SJCRH30 (cell line): ENCODE measurements around the gene ST6GALNAC4. TPM values are rescaled to one million over a fixed set of nuclear protein-coding genes. Genes with fewer than 3 reads are reported as not detected.
"Not testable (repeated sequence)": the region's sequence is repeated elsewhere in the genome, so short reads cannot be mapped to it uniquely, and the experiment has no call there.

ENCODE experiments used
- DNase-seq, 2 experiments: peaks; one replicate each; pipeline ENCODE4 v3.0.0-alpha.2; 2015 to 2020
- H3K27ac ChIP-seq: fragments of 250-450 bp; sonication (Bioruptor Pico); 2 replicates; pipeline ENCODE4 v1.5.1; 2020; ENCODE audit warnings: mild to moderate bottlenecking, moderate library complexity
- H3K27me3 ChIP-seq: fragments of 250-450 bp; sonication (Bioruptor Pico); 2 replicates; pipeline ENCODE4 v1.5.1; 2020; ENCODE audit warnings: mild to moderate bottlenecking, moderate library complexity
- H3K36me3 ChIP-seq: fragments of 250-450 bp; sonication (Bioruptor Pico); 2 replicates; pipeline ENCODE4 v1.5.1; 2020; ENCODE audit warnings: mild to moderate bottlenecking, moderate library complexity
- H3K4me1 ChIP-seq: fragments of 250-450 bp; sonication (Bioruptor Pico); 2 replicates; pipeline ENCODE4 v1.5.1; 2020; ENCODE audit warnings: mild to moderate bottlenecking, moderate library complexity
- H3K4me3 ChIP-seq: fragments of 250-450 bp; sonication (Bioruptor Pico); 2 replicates; pipeline ENCODE4 v1.5.1; 2020; ENCODE audit warnings: mild to moderate bottlenecking, moderate library complexity
- H3K9me3 ChIP-seq: fragments of 250-450 bp; sonication (Bioruptor Pico); replicated peaks from 2 replicates; pipeline ENCODE4 v1.5.1; 2020; ENCODE audit warnings: mild to moderate bottlenecking, moderate library complexity
- total RNA-seq: library from RNA; depleted of rRNA; stranded (reverse); fragments of >200 nt; shearing (Covaris generic); gene quantifications from 2 replicates; pipeline ENCODE4 v1.2.3, GENCODE V29; 2014

Gene ST6GALNAC4
- total RNA-seq, 1 experiment from 2014 or later, result 24.3 TPM

GRCh38 chr9:127884976-127885490 is 31.8 kb downstream of the ST6GALNAC4 start:
- Histone ChIP-seq H3K4me3 (no peak overlapping the region), H3K27me3 (no peaks in the 10 kb centered on the region), H3K9me3 (no peaks in the 10 kb centered on the region), H3K27ac (no peak overlapping the region), H3K36me3 (peaks cover 19% of the 10 kb centered on the region), H3K4me1 (peaks cover 15% of the 10 kb centered on the region; the same call in 1 of the 2 replicates)
- DNase-seq, result no peak

GRCh38 chr9:127884427-127884911 is 32.4 kb downstream of the ST6GALNAC4 start:
- peak; percentile 60 to 67 for DNase-seq
- no peak overlapping the region for H3K27ac ChIP-seq

GRCh38 chr9:127883959-127884358 is 32.9 kb downstream of the ST6GALNAC4 start:
- Histone ChIP-seq H3K27ac (no peak overlapping the region), H3K4me1 (peaks cover 15% of the 10 kb centered on the region; the same call in 1 of the 2 replicates), H3K4me3 (no peak overlapping the region), H3K9me3 (no peaks in the 10 kb centered on the region), H3K36me3 (peaks cover 19% of the 10 kb centered on the region), H3K27me3 (no peaks in the 10 kb centered on the region)
- DNase-seq, result no peak

More at GRCh38 chr9:127884427-127884911, 32.4 kb downstream of the ST6GALNAC4 start:
- H3K27me3 ChIP-seq, result no peaks in the 10 kb centered on the region
- no peaks in the 10 kb centered on the region for H3K9me3 ChIP-seq
- peaks cover 15% of the 10 kb centered on the region; the same call in 1 of the 2 replicates for H3K4me1 ChIP-seq
- peaks cover 19% of the 10 kb centered on the region for H3K36me3 ChIP-seq
- H3K4me3 ChIP-seq, result no peak overlapping the region

GRCh38 chr9:127881715-127882114 is 35.1 kb downstream of the ST6GALNAC4 start:
- H3K9me3 ChIP-seq, H3K4me3 ChIP-seq, DNase-seq, H3K27me3 ChIP-seq, H3K36me3 ChIP-seq, H3K27ac ChIP-seq: not testable (repeated sequence)
- peaks cover 19% of the 10 kb centered on the region for H3K4me1 ChIP-seq

- peaks cover 20% of the 10 kb centered on the region for H3K4me1 ChIP-seq
Observed at GRCh38 chr9:127880143-127880542, 36.7 kb downstream of the ST6GALNAC4 start.

GRCh38 chr9:127878652-127879390 is 38.0 kb downstream of the ST6GALNAC4 start:
- H3K4me3 ChIP-seq, result no peak overlapping the region
- DNase-seq, result no peak
- no peak overlapping the region for H3K27ac ChIP-seq
- no peaks in the 10 kb centered on the region for H3K27me3 ChIP-seq
- H3K4me1 ChIP-seq, result peaks cover 9% of the 10 kb centered on the region
- no peaks in the 10 kb centered on the region for H3K9me3 ChIP-seq
- no peaks in the 10 kb centered on the region for H3K36me3 ChIP-seq

More at GRCh38 chr9:127880143-127880542, 36.7 kb downstream of the ST6GALNAC4 start:
- Histone ChIP-seq H3K27me3 (no peaks in the 10 kb centered on the region), H3K27ac (no peak overlapping the region), H3K4me3 (no peak overlapping the region), H3K36me3 (no peaks in the 10 kb centered on the region), H3K9me3 (no peaks in the 10 kb centered on the region)
- DNase-seq, result no peak

GRCh38 chr9:127878001-127878651 is 38.7 kb downstream of the ST6GALNAC4 start:
- DNase-seq, result peak; percentile 47 to 67

GRCh38 chr9:127877566-127877998 is 39.3 kb downstream of the ST6GALNAC4 start, which contains the start of gene AK1:
TSS of gene AK1 (minus strand) at chr9:127877675. CDS start at chr9:127874617, 3,058 bp downstream.
- Histone ChIP-seq H3K9me3 (no peaks in the 10 kb centered on the region), H3K27ac (peak within 1 kb of the TSS; percentile 21; the same call in 1 of the 2 replicates), H3K4me3 (peak within 1 kb of the TSS; percentile 66), H3K27me3 (no peaks in the 10 kb centered on the region), H3K36me3 (no peaks in the 10 kb centered on the region), H3K4me1 (peaks cover 6% of the 10 kb centered on the region)
- peak; percentile 77 to 80 for DNase-seq

More at GRCh38 chr9:127878001-127878651, 38.7 kb downstream of the ST6GALNAC4 start:
- Histone ChIP-seq H3K27ac (peak overlapping the region; percentile 21; the same call in 1 of the 2 replicates), H3K4me1 (peaks cover 9% of the 10 kb centered on the region), H3K36me3 (no peaks in the 10 kb centered on the region), H3K4me3 (peak overlapping the region; percentile 66), H3K27me3 (no peaks in the 10 kb centered on the region), H3K9me3 (no peaks in the 10 kb centered on the region)

GRCh38 chr9:127876764-127877562 is 39.9 kb downstream of the ST6GALNAC4 start:
- Histone ChIP-seq H3K36me3 (no peaks in the 10 kb centered on the region), H3K4me1 (peaks cover 5% of the 10 kb centered on the region), H3K4me3 (peak overlapping the region; percentile 66), H3K27me3 (no peaks in the 10 kb centered on the region), H3K9me3 (no peaks in the 10 kb centered on the region), H3K27ac (no peak overlapping the region)
- peak in 1 of 2 experiments; percentile 44 for DNase-seq

- Histone ChIP-seq H3K27ac (no peak overlapping the region), H3K4me1 (peaks cover 5% of the 10 kb centered on the region), H3K4me3 (no peak overlapping the region), H3K27me3 (no peaks in the 10 kb centered on the region), H3K9me3 (no peaks in the 10 kb centered on the region), H3K36me3 (no peaks in the 10 kb centered on the region)
- DNase-seq, result no peak
Observed at GRCh38 chr9:127876026-127876763, 40.6 kb downstream of the ST6GALNAC4 start.

- Histone ChIP-seq H3K4me1 (peaks cover 5% of the 10 kb centered on the region), H3K9me3 (no peaks in the 10 kb centered on the region), H3K4me3 (no peak overlapping the region), H3K27me3 (no peaks in the 10 kb centered on the region), H3K36me3 (no peaks in the 10 kb centered on the region), H3K27ac (no peak overlapping the region)
- DNase-seq, result no peak
Observed at GRCh38 chr9:127875306-127875966, 41.4 kb downstream of the ST6GALNAC4 start.

GRCh38 chr9:127874301-127875221 is 42.3 kb downstream of the ST6GALNAC4 start:
- Histone ChIP-seq H3K4me1 (peaks cover 5% of the 10 kb centered on the region), H3K36me3 (no peaks in the 10 kb centered on the region), H3K27me3 (no peaks in the 10 kb centered on the region), H3K27ac (no peak overlapping the region), H3K4me3 (no peak overlapping the region), H3K9me3 (no peaks in the 10 kb centered on the region)
- no peak for DNase-seq
